ENCODE results near the gene C17orf100. TPM values are rescaled to one million over a fixed set of nuclear protein-coding genes. Genes with fewer than 3 reads are reported as not detected.

C17orf100 gene
- total and polyA plus RNA-seq, 10 of the 15 experiments (the other 5 are each of a cell fraction or from before 2014, with no cell fraction given): 0.84 to 4.7 (median 1.8) TPM

DNA sequence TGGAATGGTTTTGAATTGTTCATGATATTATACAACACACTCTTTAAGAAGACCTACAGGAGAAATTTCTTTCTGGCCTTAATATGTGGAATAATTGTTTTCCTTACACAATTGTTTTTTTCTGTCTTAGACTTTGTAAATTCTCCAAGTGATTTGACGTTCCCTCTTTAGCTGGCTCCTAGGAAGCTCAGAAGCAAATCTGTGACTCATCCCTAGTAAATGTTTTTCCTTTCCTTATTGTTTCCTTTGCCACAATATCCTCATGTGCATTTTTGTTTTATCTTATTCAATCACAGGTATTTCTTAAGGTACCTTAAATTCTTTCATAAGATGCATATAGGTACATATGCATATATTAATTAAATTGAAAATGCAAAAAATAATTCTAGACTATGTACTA lies 24.5 kb upstream of the C17orf100 start (continued):
- TF ChIP-seq SMAD1 (IDR thresholded peaks at IDR 0.05; ENCODE audit: low read depth, partially characterized antibody): no peak
- no peak for TF ChIP-seq CREB1 (IDR thresholded peaks at IDR 0.05; ENCODE audit: low read depth)

DNA sequence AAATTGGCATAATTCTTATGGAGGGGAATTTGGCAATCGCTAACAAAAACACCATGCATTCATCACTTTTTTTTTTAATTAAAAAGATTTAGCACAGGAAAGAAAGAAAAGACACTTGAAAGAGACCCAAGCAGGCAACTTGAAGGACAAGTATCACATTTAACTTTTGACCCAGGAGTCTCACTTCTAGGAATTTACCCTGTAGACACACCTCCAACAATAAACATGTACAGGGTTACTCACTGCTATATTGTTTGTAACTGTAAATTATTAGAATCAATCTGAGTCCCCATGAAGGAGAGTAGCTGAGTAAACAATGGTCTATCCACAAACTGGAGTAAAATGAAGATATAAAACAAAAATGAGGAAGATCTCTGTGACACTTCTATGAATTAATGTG lies 21.2 kb upstream of the C17orf100 start:
- intact Hi-C loops (cut with micrococcal nuclease; ENCODE audit: unreplicated experiment): no loop called here
- Histone ChIP-seq H3K4me2 (ENCODE audit: control insufficient read depth, insufficient read depth) (no peak overlapping the region), H2AFZ (ENCODE audit: control insufficient read depth, low read depth, low read length) (no peak overlapping the region), H3K4me3 (no peak overlapping the region), H3K27me3 (replicated peaks in 1 of 2; ENCODE audit: control insufficient read depth in 2 of 2, insufficient read depth in 2 of 2, low read length in 1 of 2) (no peaks in the 10 kb centered on the region), H3K9me3 (replicated peaks; ENCODE audit: control insufficient read depth, insufficient read depth, low read length) (no peaks in the 10 kb centered on the region; the same call in 2 of the 3 replicates), H4K20me1 (ENCODE audit: control insufficient read depth, insufficient read depth) (no peaks in the 10 kb centered on the region), H3K27ac (ENCODE audit: control insufficient read depth, insufficient read depth) (no peak overlapping the region), H3K9ac (ENCODE audit: control insufficient read depth, insufficient read depth, low read length) (no peak overlapping the region), H3K36me3 (ENCODE audit: control insufficient read depth in 2 of 2, insufficient read depth in 2 of 2, low read length in 1 of 2) (peaks cover 2 to 13% of the 10 kb centered on the region in 2 experiments), H3K4me1 (ENCODE audit: control insufficient read depth, insufficient read depth, low read length) (no peaks in the 10 kb centered on the region), H3K79me2 (ENCODE audit: control insufficient read depth, insufficient read depth, low read length) (no peaks in the 10 kb centered on the region)
- RAD21 ChIA-PET (ENCODE audit: unreplicated experiment): interaction anchor here (0.6 kb wide), 1 partner anchor 537 kb away, joined by 3 read pairs; no protein-coding TSS in a partner anchor
- no TSS peak for BruUV-seq (replicated peaks)
- CTCF ChIA-PET: no interaction called here
- no peak for TF ChIP-seq SP1 (IDR thresholded peaks at IDR 0.05; ENCODE audit: low read depth, low read length)
- SMC1A ChIA-PET (ENCODE audit: uncharacterized antibody, unreplicated experiment): no interaction called here
- FAIRE-seq (no peak), DNase-seq (ENCODE audit: low read depth, low spot score) (no peak), ATAC-seq (no peak)
- WGBS (ENCODE audit: insufficient coverage, insufficient replicate concordance, low lambda C conversion rate, missing lambda C conversion rate): 100% methylated on average over 1 of the region's 1 CpG
- POLR2A ChIA-PET: no interaction called here
- in situ Hi-C loops (cut with MboI): no loop called here

- H3K27me3 ChIP-seq (replicated peaks in 1 of 2; ENCODE audit: control insufficient read depth in 2 of 2, insufficient read depth in 2 of 2, low read length in 1 of 2): no peaks in the 10 kb centered on the region
- intact Hi-C loops (cut with micrococcal nuclease; ENCODE audit: unreplicated experiment) (no loop called here), in situ Hi-C loops (cut with MboI) (no loop called here)
- no TSS peak for BruUV-seq (replicated peaks)
- FAIRE-seq (no peak), DNase-seq (ENCODE audit: low read depth, low spot score) (no peak), ATAC-seq (no peak)
- RAD21 ChIA-PET (ENCODE audit: unreplicated experiment): no interaction called here
- H3K4me1 ChIP-seq (ENCODE audit: control insufficient read depth, insufficient read depth, low read length): no peaks in the 10 kb centered on the region
- H4K20me1 ChIP-seq (ENCODE audit: control insufficient read depth, insufficient read depth): no peaks in the 10 kb centered on the region
- no peak overlapping the region for H3K4me3 ChIP-seq
- CTCF ChIA-PET: no interaction called here
- no peak overlapping the region for H3K4me2 ChIP-seq (ENCODE audit: control insufficient read depth, insufficient read depth)
- no peak overlapping the region for H3K27ac ChIP-seq (ENCODE audit: control insufficient read depth, insufficient read depth)
- peaks cover 2 to 8% of the 10 kb centered on the region in 2 experiments for H3K36me3 ChIP-seq (ENCODE audit: control insufficient read depth in 2 of 2, insufficient read depth in 2 of 2, low read length in 1 of 2)
- H2AFZ ChIP-seq (ENCODE audit: control insufficient read depth, low read depth, low read length): no peak overlapping the region
- H3K79me2 ChIP-seq (ENCODE audit: control insufficient read depth, insufficient read depth, low read length): no peaks in the 10 kb centered on the region
- POLR2A ChIA-PET: no interaction called here
- H3K9me3 ChIP-seq (replicated peaks; ENCODE audit: control insufficient read depth, insufficient read depth, low read length): no peaks in the 10 kb centered on the region; the same call in 2 of the 3 replicates
- SMC1A ChIA-PET (ENCODE audit: uncharacterized antibody, unreplicated experiment): no interaction called here
- no peak overlapping the region for H3K9ac ChIP-seq (ENCODE audit: control insufficient read depth, insufficient read depth, low read length)
- TF ChIP-seq FOS (IDR thresholded peaks at IDR 0.05; ENCODE audit: borderline replicate concordance, extremely low read depth, insufficient read length) (no peak), FOXK2 (IDR thresholded peaks at IDR 0.05) (no peak), SMC3 (IDR thresholded peaks at IDR 0.05; ENCODE audit: borderline replicate concordance, low read length) (no peak), RELB (IDR thresholded peaks at IDR 0.05; ENCODE audit: low read depth) (no peak)
- TF ChIP-seq, protein P1, sequence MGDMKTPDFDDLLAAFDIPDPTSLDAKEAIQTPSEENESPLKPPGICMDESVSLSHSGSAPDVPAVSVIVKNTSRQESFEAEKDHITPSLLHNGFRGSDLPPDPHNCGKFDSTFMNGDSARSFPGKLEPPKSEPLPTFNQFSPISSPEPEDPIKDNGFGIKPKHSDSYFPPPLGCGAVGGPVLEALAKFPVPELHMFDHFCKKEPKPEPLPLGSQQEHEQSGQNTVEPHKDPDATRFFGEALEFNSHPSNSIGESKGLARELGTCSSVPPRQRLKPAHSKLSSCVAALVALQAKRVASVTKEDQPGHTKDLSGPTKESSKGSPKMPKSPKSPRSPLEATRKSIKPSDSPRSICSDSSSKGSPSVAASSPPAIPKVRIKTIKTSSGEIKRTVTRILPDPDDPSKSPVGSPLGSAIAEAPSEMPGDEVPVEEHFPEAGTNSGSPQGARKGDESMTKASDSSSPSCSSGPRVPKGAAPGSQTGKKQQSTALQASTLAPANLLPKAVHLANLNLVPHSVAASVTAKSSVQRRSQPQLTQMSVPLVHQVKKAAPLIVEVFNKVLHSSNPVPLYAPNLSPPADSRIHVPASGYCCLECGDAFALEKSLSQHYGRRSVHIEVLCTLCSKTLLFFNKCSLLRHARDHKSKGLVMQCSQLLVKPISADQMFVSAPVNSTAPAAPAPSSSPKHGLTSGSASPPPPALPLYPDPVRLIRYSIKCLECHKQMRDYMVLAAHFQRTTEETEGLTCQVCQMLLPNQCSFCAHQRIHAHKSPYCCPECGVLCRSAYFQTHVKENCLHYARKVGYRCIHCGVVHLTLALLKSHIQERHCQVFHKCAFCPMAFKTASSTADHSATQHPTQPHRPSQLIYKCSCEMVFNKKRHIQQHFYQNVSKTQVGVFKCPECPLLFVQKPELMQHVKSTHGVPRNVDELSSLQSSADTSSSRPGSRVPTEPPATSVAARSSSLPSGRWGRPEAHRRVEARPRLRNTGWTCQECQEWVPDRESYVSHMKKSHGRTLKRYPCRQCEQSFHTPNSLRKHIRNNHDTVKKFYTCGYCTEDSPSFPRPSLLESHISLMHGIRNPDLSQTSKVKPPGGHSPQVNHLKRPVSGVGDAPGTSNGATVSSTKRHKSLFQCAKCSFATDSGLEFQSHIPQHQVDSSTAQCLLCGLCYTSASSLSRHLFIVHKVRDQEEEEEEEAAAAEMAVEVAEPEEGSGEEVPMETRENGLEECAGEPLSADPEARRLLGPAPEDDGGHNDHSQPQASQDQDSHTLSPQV (IDR thresholded peaks at IDR 0.05): no peak
Measured at GRCh38 chr17:6632530-6632929, 19.0 kb upstream of the C17orf100 start.
